Posterior vena cava (tissue), 2 donors: Measurements from ENCODE around the gene TOMM5. TPM values are rescaled to one million over a fixed set of nuclear protein-coding genes. Genes with fewer than 3 reads are reported as not detected.

Experiments used
- DNase-seq: peaks from one replicate; pipeline ENCODE4 v3.0.0-alpha.2; 2020; ENCODE audit warnings: low spot score
- intact Hi-C, 2 donors: fragments of 100-400 bp; cut with DNase I; formaldehyde crosslinking; loops; one replicate each; pipeline versions ENCODE4 v1.14.1 to v1.14.2; 2022 to 2023
- long read RNA-seq, 2 donors: library from polyadenylated mRNA; unstranded; transcript quantifications; one replicate each; pipeline ENCODE4 v2.0.0, GENCODE V29; 2020 to 2021
- total RNA-seq, 2 donors: library from RNA; stranded (reverse); fragmentation: NEBNext Ultra II Directional; extraction: Animal tissue kit (Norgen Biotek cat#: 25700); gene quantifications; one replicate each; pipeline ENCODE4 v1.2.1, GENCODE V29; 2021
- donor health status: DM: yes; HTN: yes; CAD: no.
- donor health status: DM: yes; HTN: yes; CAD: no.

The TOMM5 gene
- total RNA-seq = 10 to 100 TPM; 55.9 to 62.9 TPM
- long read RNA-seq, donor 1, transcript TOMM5-201 (2 exons, 751 nt) = major isoform, 13 of 13 reads
- long read RNA-seq, donor 1, partial matches to known transcripts = 0 of 13 reads
- long read RNA-seq, donor 1, other reads (novel, unspliced or antisense) = 0 of 13 reads
- long read RNA-seq, donor 2, transcript TOMM5-201 (2 exons, 751 nt) = major isoform, 29 of 29 reads
- long read RNA-seq, donor 2, partial matches to known transcripts = 0 of 29 reads
- long read RNA-seq, donor 2, other reads (novel, unspliced or antisense) = 0 of 29 reads

- DNase-seq = peak; percentile 98
- intact Hi-C loops = loop anchor here in 1 of 2 donors (10.0 kb wide), 1 partner anchor 378 kb away; no protein-coding TSS in a partner anchor
Measured at GRCh38 chr9:37592108-37592951, at the start of gene TOMM5. Gene TOMM5 (minus strand): TSS chr9:37592597. CDS start chr9:37592532, 65 bp downstream.

DNA sequence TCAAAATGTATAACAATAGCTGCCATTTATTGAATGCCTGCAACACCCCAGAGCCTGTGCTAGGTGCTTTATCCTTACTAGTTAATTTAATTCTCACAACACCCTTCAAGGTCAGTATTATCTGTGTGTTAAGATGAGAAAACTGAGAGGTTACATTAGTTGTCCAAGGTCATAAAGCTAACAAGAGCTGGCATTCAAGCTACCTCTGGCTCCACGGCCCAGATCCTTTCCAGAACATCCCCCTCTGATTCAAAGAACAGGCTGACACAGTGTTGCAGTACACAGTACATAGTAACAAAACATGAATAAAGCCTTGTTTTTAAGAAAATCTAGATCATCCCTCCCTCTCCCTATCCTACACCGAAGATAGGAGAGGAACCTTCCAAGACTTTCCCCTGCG lies 48.9 kb upstream of the TOMM5 start:
- DNase-seq = no peak
- intact Hi-C loops = no loop called here

DNA sequence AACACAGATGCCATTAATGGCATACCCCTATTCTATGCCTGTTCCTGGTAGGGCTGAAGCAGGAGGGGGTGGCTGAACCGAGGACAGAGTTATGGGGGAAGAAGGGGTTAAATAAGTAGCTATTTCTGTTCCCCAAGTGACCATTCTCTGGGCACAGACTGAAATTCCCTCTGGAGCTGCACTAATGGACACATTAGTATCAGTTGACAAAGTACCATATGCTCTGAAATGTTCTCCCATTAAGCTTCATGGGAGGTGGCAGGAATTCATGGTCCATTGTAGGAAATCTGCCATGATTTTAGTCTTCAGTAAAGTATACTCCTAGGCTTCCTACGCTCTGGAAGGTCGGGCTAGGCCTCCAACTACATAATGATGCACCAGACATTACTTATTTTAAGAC lies 47.8 kb upstream of the TOMM5 start:
- intact Hi-C loops = no loop called here
- no peak for DNase-seq

- no peak for DNase-seq
- intact Hi-C loops = no loop called here
Measured at GRCh38 chr9:37639841-37640240, 47.4 kb upstream of the TOMM5 start.

- intact Hi-C loops = no loop called here
- no peak for DNase-seq
Measured at GRCh38 chr9:37639109-37639762, 46.8 kb upstream of the TOMM5 start.

- intact Hi-C loops = no loop called here
Measured at GRCh38 chr9:37636511-37637448, 44.4 kb upstream of the TOMM5 start.

GRCh38 chr9:37635808-37636207 lies 43.4 kb upstream of the TOMM5 start:
- intact Hi-C loops = no loop called here
- no peak for DNase-seq

More at GRCh38 chr9:37636511-37637448, 44.4 kb upstream of the TOMM5 start:
- DNase-seq = no peak

GRCh38 chr9:37632479-37632878 lies 40.1 kb upstream of the TOMM5 start:
- no peak for DNase-seq
- intact Hi-C loops = no loop called here

DNA sequence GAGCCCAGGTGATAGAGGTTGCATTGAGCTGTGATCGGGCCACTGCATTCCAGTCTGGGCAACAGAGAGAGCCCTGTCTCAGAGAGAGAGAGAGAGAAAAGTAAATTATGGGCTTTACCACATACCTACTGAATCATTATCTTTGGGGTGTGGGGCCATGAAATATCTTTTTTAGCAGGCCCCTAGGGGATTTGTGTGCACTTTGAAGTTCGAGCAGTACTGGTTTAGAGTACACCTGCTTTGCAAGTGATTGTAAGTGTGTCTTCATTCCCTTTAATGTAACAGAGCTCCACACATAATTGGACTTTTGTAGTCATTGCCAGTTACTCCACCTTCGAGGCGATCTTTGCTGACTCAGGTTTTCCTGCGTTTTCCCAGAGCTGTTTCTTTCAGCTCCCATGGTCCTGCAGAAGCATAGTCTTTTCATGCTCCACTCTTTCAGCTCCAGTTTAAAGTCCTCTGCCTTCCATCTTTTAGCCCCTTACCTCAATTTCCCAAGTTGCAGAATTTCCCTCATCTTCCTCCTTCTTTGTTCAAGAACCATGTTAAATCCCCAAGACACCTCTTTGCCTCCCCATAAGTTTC lies 34.4 kb upstream of the TOMM5 start:
- intact Hi-C loops = no loop called here
- DNase-seq = no peak

DNA sequence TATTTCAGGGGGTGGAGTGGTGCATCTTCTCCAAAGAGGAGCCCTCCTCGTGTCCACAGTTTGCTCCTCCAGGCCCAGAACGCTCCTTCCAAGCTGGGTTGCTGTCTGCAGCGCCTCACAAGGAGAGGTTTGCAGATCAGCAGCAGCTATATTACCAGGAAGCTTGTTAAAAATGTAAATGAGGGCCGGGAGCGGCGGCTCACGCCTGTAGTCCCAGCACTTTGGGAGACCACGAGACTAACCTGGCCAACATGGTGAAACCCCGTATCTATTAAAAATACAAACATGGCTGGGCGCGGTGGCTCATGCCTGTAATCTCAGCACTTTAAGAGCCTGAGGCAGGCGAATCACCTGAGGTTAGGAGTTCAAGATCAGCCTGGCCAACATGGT lies 33.4 kb upstream of the TOMM5 start:
- DNase-seq = no peak
- intact Hi-C loops = no loop called here

DNA sequence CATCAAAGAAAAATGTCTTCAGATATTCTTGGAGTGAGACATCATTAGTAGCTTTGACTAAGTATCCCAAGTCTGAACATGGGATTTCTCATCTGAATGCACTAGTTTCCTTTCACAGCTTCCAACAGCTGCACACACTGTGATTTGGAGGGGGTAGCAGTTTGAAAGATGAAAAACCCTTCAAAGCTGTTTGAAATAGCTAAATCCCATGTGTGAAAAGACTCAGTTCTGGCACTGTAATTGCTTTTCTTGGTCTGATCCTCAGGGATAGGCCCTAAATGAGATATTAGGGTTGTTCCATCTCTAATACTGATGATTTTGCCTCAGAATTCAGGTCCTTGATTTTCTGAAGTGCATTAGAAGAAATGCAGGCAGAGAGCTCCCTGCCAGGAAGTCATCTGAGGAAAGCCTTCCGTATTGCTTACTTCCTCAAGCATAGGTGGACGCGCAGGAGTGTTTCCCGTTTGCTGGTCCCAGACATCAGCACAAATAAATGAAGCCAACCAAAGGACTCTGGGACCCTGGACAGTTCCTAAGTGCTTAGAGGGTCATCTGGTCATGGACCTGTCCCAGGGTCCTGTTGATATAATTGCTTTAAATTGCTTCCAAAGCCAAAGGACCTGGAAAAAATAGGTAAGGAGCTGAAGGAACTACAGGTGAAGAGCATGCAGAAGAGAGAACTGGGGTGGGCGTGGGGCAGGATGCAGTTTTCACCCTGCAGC lies 32.8 kb upstream of the TOMM5 start:
- intact Hi-C loops = no loop called here
- DNase-seq = no peak

GRCh38 chr9:37624073-37624472 lies 31.7 kb upstream of the TOMM5 start:
- DNase-seq = no peak
- intact Hi-C loops = no loop called here

- intact Hi-C loops = no loop called here
- DNase-seq = no peak
Measured at GRCh38 chr9:37623267-37623666, 30.9 kb upstream of the TOMM5 start.

- no peak for DNase-seq
- intact Hi-C loops = no loop called here
Measured at GRCh38 chr9:37622462-37622861, 30.1 kb upstream of the TOMM5 start.

DNA sequence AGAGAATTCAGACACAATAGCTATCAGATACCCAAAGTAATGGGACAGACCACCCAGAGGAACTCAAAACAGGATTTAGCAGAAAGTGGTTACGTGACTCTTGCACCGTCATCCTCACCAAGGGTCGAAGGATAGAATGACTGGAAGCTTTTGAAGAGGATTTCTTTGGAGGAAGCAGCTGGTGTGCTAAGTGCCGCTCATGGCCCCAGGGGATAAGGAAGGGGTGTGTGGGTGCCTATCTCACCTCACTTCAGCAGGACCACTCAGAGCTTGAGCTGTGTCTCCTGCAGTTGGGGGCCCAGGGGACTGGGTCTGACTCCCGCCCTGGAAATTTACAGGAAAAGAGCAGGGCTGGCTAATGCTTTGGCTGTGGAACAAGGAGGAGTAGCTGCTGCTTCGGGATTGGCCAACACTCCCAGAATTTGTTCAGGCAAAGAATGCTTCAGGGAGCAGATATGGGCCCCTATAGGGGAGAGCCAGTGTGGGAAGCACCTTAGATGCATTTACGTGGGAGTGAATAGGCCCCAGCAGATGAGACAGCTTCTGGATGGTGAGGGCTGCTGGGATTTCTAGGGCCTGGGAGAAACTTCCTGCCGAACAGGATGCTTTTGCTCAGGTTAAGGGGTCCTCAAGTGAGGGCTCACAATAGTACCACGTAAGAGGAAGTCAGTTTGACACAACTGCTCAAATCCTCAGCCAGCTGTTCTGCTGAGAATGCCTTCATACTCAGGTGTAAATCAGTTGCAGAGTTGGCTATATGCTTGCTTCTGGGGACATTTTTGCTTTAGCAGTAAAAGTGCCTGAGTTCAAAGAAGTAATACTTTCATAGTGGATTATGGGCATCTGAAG lies 29.1 kb upstream of the TOMM5 start:
- intact Hi-C loops = no loop called here
- no peak for DNase-seq

GRCh38 chr9:37620396-37620795 lies 28.0 kb upstream of the TOMM5 start:
- intact Hi-C loops = no loop called here
- no peak for DNase-seq

GRCh38 chr9:37619806-37620205 lies 27.4 kb upstream of the TOMM5 start:
- no peak for DNase-seq
- intact Hi-C loops = no loop called here
